Endothelial cell of umbilical vein (primary cell): Measurements from ENCODE around the gene TP53RK. TPM values are rescaled to one million over a fixed set of nuclear protein-coding genes. Genes with fewer than 3 reads are reported as not detected.

Source experiments
- BruUV-seq: library from RNA; stranded (reverse); fragments of 400-500 nt; replicated peaks from 2 replicates; lab custom pipeline; 2021; lab: Mats Ljungman, UMichigan
- CTCF ChIA-PET: fragments of 300-600, 350-600 bp; sonication (Branson Sonifier 250); formaldehyde crosslinking; loops from one replicate; lab custom pipeline; 2021; ENCODE audit warnings: antibody characterized with exemption, inconsistent platforms; lab: Charles Lee
- POLR2A ChIA-PET: fragments of 300-600, 350-600 bp; sonication (Branson Sonifier 250); formaldehyde crosslinking; loops from one replicate; lab custom pipeline; 2021; ENCODE audit warnings: antibody characterized with exemption, inconsistent platforms; lab: Charles Lee
- DNase-seq: peaks from one replicate; pipeline ENCODE4 v3.0.0-alpha.2; 2011; ENCODE audit warnings: low read depth, low spot score
- FAIRE-seq: peaks from 2 replicates; lab custom pipeline; 2011; peaks lifted over from hg19 to GRCh38; lab: Jason Lieb, UNC
- H2AFZ ChIP-seq: 2 replicates; pipeline ENCODE4 v1.6.0; 2012; ENCODE audit warnings: low read depth, low read length, control low read depth, inconsistent platforms
- H3K27ac ChIP-seq: 2 replicates; pipeline ENCODE4 v1.5.1; 2011; ENCODE audit warnings: low read depth, mild to moderate bottlenecking, control low read depth, low read length, moderate library complexity; ENCODE audit not compliant: insufficient read depth
- H3K27me3 ChIP-seq, 2 experiments: 2 replicates each; pipeline versions ENCODE4 v1.6.0 to v1.6.1; 2011; ENCODE audit warnings: low read length in 2 of 2, mixed read lengths in 1 of 2; ENCODE audit not compliant: control insufficient read depth in 2 of 2, insufficient read depth in 2 of 2
- H3K36me3 ChIP-seq, 2 experiments: 2 replicates in 1 of 2; 3 replicates in 1 of 2; pipeline ENCODE4 v1.5.1; 2011; ENCODE audit warnings: low read length in 2 of 2, mild to moderate bottlenecking in 1 of 2, moderate library complexity in 1 of 2; ENCODE audit not compliant: control insufficient read depth in 2 of 2, insufficient read depth in 2 of 2; ENCODE audit errors: extremely low read depth in 1 of 2
- H3K4me1 ChIP-seq: 3 replicates; pipeline ENCODE4 v1.5.1; 2011; ENCODE audit warnings: mild to moderate bottlenecking, low read length; ENCODE audit not compliant: control insufficient read depth, insufficient read depth; ENCODE audit errors: extremely low read depth
- H3K4me2 ChIP-seq: 2 replicates; pipeline ENCODE4 v1.6.1; 2011; ENCODE audit warnings: low read length, control low read depth, mixed read lengths; ENCODE audit not compliant: insufficient read depth
- H3K4me3 ChIP-seq, 3 experiments: fragments of 200-600 bp in 1 of 3; sonication (generic), shearing (Covaris generic) in 1 of 3; replicated peaks in 1 of 3; 2 replicates each; pipeline ENCODE4 v1.5.1; 2011 to 2016; ENCODE audit warnings: control low read depth in 3 of 3, low read length in 3 of 3, mild to moderate bottlenecking in 2 of 3, inconsistent platforms in 1 of 3, low read depth in 1 of 3, moderate library complexity in 1 of 3; ENCODE audit not compliant: insufficient read depth in 1 of 3
- H3K79me2 ChIP-seq: 2 replicates; pipeline ENCODE4 v1.6.0; 2012; ENCODE audit warnings: low read length, inconsistent platforms; ENCODE audit not compliant: control insufficient read depth, insufficient read depth
- H3K9ac ChIP-seq: replicated peaks from 2 replicates; pipeline ENCODE3; 2011; ENCODE audit warnings: low read length, control low read depth; ENCODE audit not compliant: insufficient read depth; ENCODE audit errors: extremely low read depth
- H3K9me1 ChIP-seq: replicated peaks from 3 replicates; pipeline ENCODE4 v1.6.0; 2011; ENCODE audit warnings: mild to moderate bottlenecking, low read length; ENCODE audit not compliant: control insufficient read depth, insufficient read depth; ENCODE audit errors: extremely low read depth
- H3K9me3 ChIP-seq: replicated peaks from 2 replicates; pipeline ENCODE4 v1.5.1; 2012; ENCODE audit warnings: low read length, inconsistent platforms; ENCODE audit not compliant: control insufficient read depth, insufficient read depth
- H4K20me1 ChIP-seq: replicated peaks from 2 replicates; pipeline ENCODE3; 2011; ENCODE audit warnings: mild to moderate bottlenecking, low read length; ENCODE audit not compliant: control insufficient read depth, insufficient read depth; ENCODE audit errors: extremely low read depth
- CTCF ChIP-seq, 2 donors: IDR thresholded peaks; 1 replicate in 1 of 2; 2 replicates in 1 of 2; pipeline ENCODE4 v1.5.1; 2011; ENCODE audit warnings: low read length in 2 of 2, mild to moderate bottlenecking in 2 of 2, moderate library complexity in 2 of 2, control low read depth in 1 of 2, inconsistent platforms in 1 of 2, low read depth in 1 of 2; ENCODE audit not compliant: insufficient read depth in 1 of 2; ENCODE audit errors: extremely low read depth in 1 of 2
- EZH2 ChIP-seq: IDR thresholded peaks from 2 replicates; pipeline ENCODE4 v1.6.1; 2012; ENCODE audit warnings: borderline replicate concordance, low read depth, mild to moderate bottlenecking, moderate library complexity, low read length, inconsistent platforms; ENCODE audit not compliant: severe bottlenecking
- FOS ChIP-seq: IDR thresholded peaks from 2 replicates; pipeline ENCODE4 v1.6.1; 2011; ENCODE audit warnings: mild to moderate bottlenecking, low read length, moderate library complexity, borderline replicate concordance; ENCODE audit not compliant: insufficient read depth
- GATA2 ChIP-seq: IDR thresholded peaks from 2 replicates; pipeline ENCODE4 v1.7.0; 2011; ENCODE audit warnings: low read depth, mild to moderate bottlenecking, moderate library complexity, mixed read lengths, low read length; ENCODE audit not compliant: insufficient read length, insufficient read depth
- JUN ChIP-seq: IDR thresholded peaks from 2 replicates; pipeline ENCODE4 v1.6.1; 2011; ENCODE audit warnings: borderline replicate concordance, low read depth; ENCODE audit not compliant: insufficient read length, insufficient read depth
- MAX ChIP-seq: IDR thresholded peaks from 2 replicates; pipeline ENCODE4 v1.6.1; 2011; ENCODE audit not compliant: insufficient read depth, insufficient read length
- MYC ChIP-seq: IDR thresholded peaks from one replicate; pipeline ENCODE4 v1.6.1; 2011; ENCODE audit warnings: mild to moderate bottlenecking, low read depth, low read length
- POLR2A ChIP-seq: IDR thresholded peaks from 2 replicates; pipeline ENCODE4 v1.6.1; 2012; ENCODE audit warnings: low read depth, mild to moderate bottlenecking, control low read depth, low read length
- POLR2AphosphoS5 ChIP-seq: IDR thresholded peaks from 2 replicates; pipeline ENCODE4 v1.6.1; 2012; ENCODE audit warnings: low read depth, mild to moderate bottlenecking, control low read depth, low read length, moderate library complexity; ENCODE audit not compliant: insufficient read depth
- dilution Hi-C: fragments of 300-500 bp; cut with MboI; formaldehyde crosslinking; loops from one replicate; pipeline ENCODE4 v1.15.0; 2019; ENCODE audit warnings: low sequenced_read_pairs; ENCODE audit not compliant: extremely low pct_ligation_motif_present
- intact Hi-C: fragments of 100-400 bp; cut with micrococcal nuclease; formaldehyde crosslinking; loops from one replicate; pipeline ENCODE4 v1.10.0; 2022
- polyA plus RNA-seq, 4 experiments: library from polyadenylated mRNA; depleted of rRNA in 3 of 4; stranded (reverse) in 3 of 4; unstranded in 1 of 4; fragments of >200 nt; gene quantifications; 2 replicates each; pipeline versions ENCODE4 v1.2.1 to v1.2.3, GENCODE V29; 2011 to 2012; ENCODE audit warnings: missing spikeins in 1 of 4
- total RNA-seq: library from RNA; stranded (reverse); gene quantifications from 2 replicates; pipeline ENCODE4 v1.2.3, GENCODE V29; 2021

Gene TP53RK
- total and polyA plus RNA-seq, 2 donors (not counting 3 experiments of a cell fraction or from before 2014, with no cell fraction given), result 7.0 to 13.1 TPM

- DNase-seq (no peak), FAIRE-seq (no peak)
- Histone ChIP-seq H2AFZ (no peak overlapping the region), H3K27ac (no peak overlapping the region), H3K4me2 (no peak overlapping the region), H3K4me3 (no peak overlapping the region), H3K9me1 (no peaks in the 10 kb centered on the region), H3K36me3 (peaks cover 2 to 5% of the 10 kb centered on the region in 2 experiments), H4K20me1 (no peaks in the 10 kb centered on the region), H3K4me1 (peaks cover 4% of the 10 kb centered on the region), H3K9me3 (no peaks in the 10 kb centered on the region), H3K79me2 (peaks cover 17% of the 10 kb centered on the region), H3K9ac (no peak overlapping the region), H3K27me3 (no peaks in the 10 kb centered on the region)
- ChIA-PET POLR2A (no interaction called here), CTCF (interaction anchor here (1.2 to 6.0 kb wide), 5 partner anchors 10 to 169 kb away, joined by 3 to 49 read pairs (median 7); partner anchors contain the start of gene ZNF334)
- intact Hi-C loops (no loop called here), dilution Hi-C loops (no loop called here)
- no TSS peak for BruUV-seq
- no peak for TF ChIP-seq MAX
- TF ChIP-seq POLR2AphosphoS5, result no peak
- no peak for TF ChIP-seq MYC
- TF ChIP-seq CTCF (IDR thresholded peaks at IDR 0.05; ENCODE audit: extremely low read depth in 1 of 2, insufficient read depth in 1 of 2, low read depth in 1 of 2, low read length in 2 of 2), result no peak
- TF ChIP-seq EZH2, result no peak
- no peak for TF ChIP-seq GATA2
- TF ChIP-seq POLR2A, result no peak
- no peak for TF ChIP-seq JUN
- no peak for TF ChIP-seq FOS
Measured at GRCh38 chr20:46682063-46682821, 7.0 kb downstream of the TP53RK start.
